ENCODE data around the gene NTNG2. TPM values are rescaled to one million over a fixed set of nuclear protein-coding genes. Genes with fewer than 3 reads are reported as not detected.

Gene NTNG2
- total RNA-seq, 1 donor from 2014 or later = 2.5 TPM

DNA sequence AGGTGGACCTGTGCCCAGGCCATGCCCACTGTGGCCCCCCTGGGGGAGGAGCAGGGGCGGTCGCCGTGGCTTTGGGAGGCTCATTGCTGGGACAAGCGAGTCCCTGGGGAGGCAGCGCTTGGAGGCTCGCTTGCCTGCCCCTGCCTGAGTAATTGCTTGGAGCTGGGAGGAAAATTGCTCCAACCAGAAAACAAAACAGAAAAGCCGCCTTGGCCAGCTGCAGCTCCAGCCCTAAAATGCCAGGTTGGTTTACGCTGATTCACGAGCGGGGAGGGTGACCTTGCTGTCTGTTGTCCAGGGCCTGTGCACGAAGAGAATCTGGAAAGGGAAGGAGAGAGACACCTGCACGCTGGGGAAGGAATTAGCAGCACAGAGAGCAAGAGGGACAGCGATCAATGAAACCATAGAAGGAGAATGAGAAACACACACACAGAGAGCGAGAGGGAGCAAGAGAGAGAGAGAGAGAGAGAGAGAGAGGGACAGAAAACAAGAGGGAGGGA is 25.3 kb downstream of the NTNG2 start:
- H3K4me3 ChIP-seq (ENCODE audit: insufficient read depth, low read depth, low read length) = no peak overlapping the region
- H2AFZ ChIP-seq (ENCODE audit: low read depth, low read length) = no peak overlapping the region
- FAIRE-seq (no peak), DNase-seq (ENCODE audit: low read depth) (no peak)
- H3K27ac ChIP-seq (ENCODE audit: low read depth, low read length) = no peak overlapping the region
- peaks cover 31% of the 10 kb centered on the region for H3K27me3 ChIP-seq (ENCODE audit: insufficient read depth, low read length)
- H3K9me3 Mint-ChIP-seq (ENCODE audit: unreplicated experiment) = no peaks in the 10 kb centered on the region
- peaks cover 10% of the 10 kb centered on the region for H3K4me1 Mint-ChIP-seq (ENCODE audit: low read depth, unreplicated experiment)
- H3K4me2 ChIP-seq (ENCODE audit: low read length) = no peak overlapping the region
- H3K4me3 Mint-ChIP-seq (ENCODE audit: unreplicated experiment) = no peak overlapping the region
- no peaks in the 10 kb centered on the region for H3K79me2 ChIP-seq (ENCODE audit: insufficient read depth, low read length)
- H3K27me3 Mint-ChIP-seq (ENCODE audit: low read depth, unreplicated experiment) = peaks cover 41% of the 10 kb centered on the region
- H3K36me3 ChIP-seq (ENCODE audit: insufficient read depth, low read length) = no peaks in the 10 kb centered on the region
- H4K20me1 ChIP-seq (ENCODE audit: insufficient read depth, low read length) = peaks cover 3% of the 10 kb centered on the region
- H3K27ac Mint-ChIP-seq (ENCODE audit: unreplicated experiment) = no peak overlapping the region
- TF ChIP-seq EZH2 (IDR thresholded peaks at IDR 0.05; ENCODE audit: insufficient read depth, low read length) = no peak
- TF ChIP-seq, protein P1, sequence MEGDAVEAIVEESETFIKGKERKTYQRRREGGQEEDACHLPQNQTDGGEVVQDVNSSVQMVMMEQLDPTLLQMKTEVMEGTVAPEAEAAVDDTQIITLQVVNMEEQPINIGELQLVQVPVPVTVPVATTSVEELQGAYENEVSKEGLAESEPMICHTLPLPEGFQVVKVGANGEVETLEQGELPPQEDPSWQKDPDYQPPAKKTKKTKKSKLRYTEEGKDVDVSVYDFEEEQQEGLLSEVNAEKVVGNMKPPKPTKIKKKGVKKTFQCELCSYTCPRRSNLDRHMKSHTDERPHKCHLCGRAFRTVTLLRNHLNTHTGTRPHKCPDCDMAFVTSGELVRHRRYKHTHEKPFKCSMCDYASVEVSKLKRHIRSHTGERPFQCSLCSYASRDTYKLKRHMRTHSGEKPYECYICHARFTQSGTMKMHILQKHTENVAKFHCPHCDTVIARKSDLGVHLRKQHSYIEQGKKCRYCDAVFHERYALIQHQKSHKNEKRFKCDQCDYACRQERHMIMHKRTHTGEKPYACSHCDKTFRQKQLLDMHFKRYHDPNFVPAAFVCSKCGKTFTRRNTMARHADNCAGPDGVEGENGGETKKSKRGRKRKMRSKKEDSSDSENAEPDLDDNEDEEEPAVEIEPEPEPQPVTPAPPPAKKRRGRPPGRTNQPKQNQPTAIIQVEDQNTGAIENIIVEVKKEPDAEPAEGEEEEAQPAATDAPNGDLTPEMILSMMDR (IDR thresholded peaks at IDR 0.05; ENCODE audit: insufficient read depth, low read depth, low read length) = no peak
- H3K9me3 ChIP-seq (ENCODE audit: insufficient read depth, low read depth, low read length) = no peaks in the 10 kb centered on the region
- H3K36me3 Mint-ChIP-seq (ENCODE audit: low read depth, unreplicated experiment) = no peaks in the 10 kb centered on the region
- peaks cover 5% of the 10 kb centered on the region for H3K4me1 ChIP-seq (ENCODE audit: insufficient read depth, low read length)
- H3K9ac ChIP-seq (ENCODE audit: low read length) = no peak overlapping the region

DNA sequence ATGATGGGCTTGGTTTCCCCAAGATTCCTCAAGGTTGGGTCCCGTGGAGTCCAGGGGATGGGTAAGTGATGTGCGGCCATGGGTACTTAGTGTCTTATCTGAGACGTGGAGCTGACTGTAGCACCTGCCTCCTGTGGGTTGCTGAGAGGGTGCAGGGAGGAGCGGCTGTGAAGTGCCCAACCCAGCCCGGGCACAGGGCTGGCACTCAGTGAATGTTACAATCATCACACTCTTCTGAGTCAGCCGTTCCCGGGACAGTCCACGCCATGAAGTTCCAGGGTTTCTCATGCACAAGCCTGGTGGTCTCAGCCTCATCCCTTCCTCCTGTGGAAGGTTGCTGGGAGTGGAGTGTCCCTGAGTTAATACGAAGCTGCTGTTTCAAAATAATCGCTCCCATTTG is 29.1 kb downstream of the NTNG2 start:
- H2AFZ ChIP-seq (ENCODE audit: low read depth, low read length) = no peak overlapping the region
- H3K9me3 ChIP-seq (ENCODE audit: insufficient read depth, low read depth, low read length) = no peaks in the 10 kb centered on the region
- H3K27me3 Mint-ChIP-seq (ENCODE audit: low read depth, unreplicated experiment) = peaks cover 28% of the 10 kb centered on the region
- DNase-seq (ENCODE audit: low read depth) (no peak), FAIRE-seq (no peak)
- no peak overlapping the region for H3K4me2 ChIP-seq (ENCODE audit: low read length)
- peaks cover 5% of the 10 kb centered on the region for H3K4me1 Mint-ChIP-seq (ENCODE audit: low read depth, unreplicated experiment)
- H3K36me3 Mint-ChIP-seq (ENCODE audit: low read depth, unreplicated experiment) = no peaks in the 10 kb centered on the region
- H3K27me3 ChIP-seq (ENCODE audit: insufficient read depth, low read length) = peaks cover 22% of the 10 kb centered on the region
- TF ChIP-seq, protein P1 (IDR thresholded peaks at IDR 0.05; ENCODE audit: insufficient read depth, low read depth, low read length) = no peak
- no peak for TF ChIP-seq EZH2 (IDR thresholded peaks at IDR 0.05; ENCODE audit: insufficient read depth, low read length)
- H4K20me1 ChIP-seq (ENCODE audit: insufficient read depth, low read length) = no peaks in the 10 kb centered on the region
- H3K9ac ChIP-seq (ENCODE audit: low read length) = no peak overlapping the region
- no peak overlapping the region for H3K27ac Mint-ChIP-seq (ENCODE audit: unreplicated experiment)
- no peak overlapping the region for H3K27ac ChIP-seq (ENCODE audit: low read depth, low read length)
- H3K4me1 ChIP-seq (ENCODE audit: insufficient read depth, low read length) = peaks cover 2% of the 10 kb centered on the region
- no peak overlapping the region for H3K4me3 Mint-ChIP-seq (ENCODE audit: unreplicated experiment)
- no peaks in the 10 kb centered on the region for H3K9me3 Mint-ChIP-seq (ENCODE audit: unreplicated experiment)
- H3K79me2 ChIP-seq (ENCODE audit: insufficient read depth, low read length) = no peaks in the 10 kb centered on the region
- H3K36me3 ChIP-seq (ENCODE audit: insufficient read depth, low read length) = no peaks in the 10 kb centered on the region
- H3K4me3 ChIP-seq (ENCODE audit: insufficient read depth, low read depth, low read length) = no peak overlapping the region

DNA sequence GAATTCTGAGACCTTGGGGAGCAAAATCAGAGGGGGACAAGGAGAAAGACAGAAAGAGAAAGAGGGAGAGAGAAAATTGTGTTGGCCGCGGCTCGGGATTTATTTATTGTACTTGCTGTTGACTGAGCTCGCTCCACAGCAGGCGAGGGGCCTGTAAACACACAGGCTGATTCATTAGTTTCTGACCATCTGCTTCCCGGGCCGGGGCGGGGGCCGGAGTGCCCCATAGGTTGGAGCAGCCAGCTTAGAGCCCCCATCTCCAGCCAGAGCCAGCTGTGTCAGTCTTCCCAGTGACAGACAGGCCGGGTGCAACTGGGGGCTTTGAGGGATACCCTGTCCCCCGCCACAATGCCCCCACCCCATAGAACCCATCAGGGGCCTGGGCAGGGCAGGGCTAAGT is 30.9 kb downstream of the NTNG2 start:
- no peak overlapping the region for H2AFZ ChIP-seq (ENCODE audit: low read depth, low read length)
- Mint-ChIP-seq H3K9me3 (ENCODE audit: unreplicated experiment) (peaks cover 3% of the 10 kb centered on the region), H3K4me3 (ENCODE audit: unreplicated experiment) (no peak overlapping the region), H3K27me3 (ENCODE audit: low read depth, unreplicated experiment) (peaks cover 22% of the 10 kb centered on the region), H3K4me1 (ENCODE audit: low read depth, unreplicated experiment) (no peaks in the 10 kb centered on the region), H3K36me3 (ENCODE audit: low read depth, unreplicated experiment) (no peaks in the 10 kb centered on the region), H3K27ac (ENCODE audit: unreplicated experiment) (no peak overlapping the region)
- no peak for TF ChIP-seq EZH2 (IDR thresholded peaks at IDR 0.05; ENCODE audit: insufficient read depth, low read length)
- TF ChIP-seq, protein P1 (IDR thresholded peaks at IDR 0.05; ENCODE audit: insufficient read depth, low read depth, low read length) = no peak
- FAIRE-seq (no peak), DNase-seq (ENCODE audit: low read depth) (no peak)
- no peaks in the 10 kb centered on the region for H3K9me3 ChIP-seq (ENCODE audit: insufficient read depth, low read depth, low read length)
- no peak overlapping the region for H3K4me3 ChIP-seq (ENCODE audit: insufficient read depth, low read depth, low read length)
- no peaks in the 10 kb centered on the region for H3K79me2 ChIP-seq (ENCODE audit: insufficient read depth, low read length)
- H3K27me3 ChIP-seq (ENCODE audit: insufficient read depth, low read length) = peaks cover 11% of the 10 kb centered on the region
- no peak overlapping the region for H3K9ac ChIP-seq (ENCODE audit: low read length)
- H4K20me1 ChIP-seq (ENCODE audit: insufficient read depth, low read length) = no peaks in the 10 kb centered on the region
- no peak overlapping the region for H3K27ac ChIP-seq (ENCODE audit: low read depth, low read length)
- H3K36me3 ChIP-seq (ENCODE audit: insufficient read depth, low read length) = no peaks in the 10 kb centered on the region
- no peak overlapping the region for H3K4me2 ChIP-seq (ENCODE audit: low read length)
- H3K4me1 ChIP-seq (ENCODE audit: insufficient read depth, low read length) = no peaks in the 10 kb centered on the region
